Stimulated activated CD8-positive, alpha-beta memory T cell treated with anti-CD3 and anti-CD28 coated beads, Interleukin-2, amount 100 ng/mL, for 1 hour (primary cell): ENCODE results near the gene SNTG2.

Experiments used
- DNase-seq, 2 donors: peaks; one replicate each; pipeline ENCODE4 v3.0.0-alpha.2; 2020; ENCODE audit warnings: low read depth in 2 of 2

Gene SNTG2

GRCh38 chr2:926259-926793, 24.3 kb upstream of the SNTG2 start:
- DNase-seq: no peak

- DNase-seq: no peak
Measured at GRCh38 chr2:926896-927295, 23.8 kb upstream of the SNTG2 start.

GRCh38 chr2:929011-929735, 21.5 kb upstream of the SNTG2 start:
- DNase-seq: no peak

GRCh38 chr2:929925-930324, 20.7 kb upstream of the SNTG2 start:
- DNase-seq: no peak

GRCh38 chr2:930935-931334, 19.7 kb upstream of the SNTG2 start:
- DNase-seq: no peak

- no peak for DNase-seq
Measured at GRCh38 chr2:932320-933115, 18.1 kb upstream of the SNTG2 start.

GRCh38 chr2:933734-934295, 16.8 kb upstream of the SNTG2 start:
- no peak for DNase-seq

- DNase-seq: no peak
Measured at GRCh38 chr2:937530-937929, 13.1 kb upstream of the SNTG2 start.

- DNase-seq: no peak
Measured at GRCh38 chr2:938181-939005, 12.3 kb upstream of the SNTG2 start.

GRCh38 chr2:939936-940601, 10.6 kb upstream of the SNTG2 start:
- DNase-seq: no peak

- no peak for DNase-seq
Measured at GRCh38 chr2:941871-942270, 8.8 kb upstream of the SNTG2 start.

- DNase-seq: no peak
Measured at GRCh38 chr2:942775-943460, 7.7 kb upstream of the SNTG2 start.

GRCh38 chr2:943461-943797, 7.2 kb upstream of the SNTG2 start:
- no peak for DNase-seq

GRCh38 chr2:943821-944220, 6.8 kb upstream of the SNTG2 start:
- DNase-seq: no peak

GRCh38 chr2:944693-945092, 6.0 kb upstream of the SNTG2 start:
- no peak for DNase-seq

GRCh38 chr2:945104-945503, 5.5 kb upstream of the SNTG2 start:
- DNase-seq: no peak

- DNase-seq: no peak
Measured at GRCh38 chr2:946073-946948, 4.3 kb upstream of the SNTG2 start.

- DNase-seq: no peak
Measured at GRCh38 chr2:949384-950079, 1.1 kb upstream of the SNTG2 start.
